Measurements from ENCODE around the gene ATP2B3.

GRCh38 chrX:153623310-153624029 lies 106.0 kb downstream of the ATP2B3 start:
- TF ChIP-seq POLR2AphosphoS5 (IDR thresholded peaks at IDR 0.05; ENCODE audit: insufficient read depth in 1 of 2, low read depth in 1 of 2) (no peak), CTCF (IDR thresholded peaks at IDR 0.05) (no peak)
